OCI-LY3 (cell line): ENCODE results near the gene FAM107B.

Experiments used
- CTCF ChIP-seq: fragments of 200-600, 300-600 bp; sonication (generic); IDR thresholded peaks from 2 replicates; pipeline ENCODE4 v1.5.1; 2014; ENCODE audit warnings: antibody characterized with exemption, low read length, low read depth
- EZH2phosphoT487 ChIP-seq: fragments of 200-600 bp; shearing (Covaris generic); IDR thresholded peaks from 2 replicates; pipeline ENCODE4 v1.6.1; 2018; ENCODE audit warnings: antibody characterized with exemption, mixed run types, low read depth

DNA sequence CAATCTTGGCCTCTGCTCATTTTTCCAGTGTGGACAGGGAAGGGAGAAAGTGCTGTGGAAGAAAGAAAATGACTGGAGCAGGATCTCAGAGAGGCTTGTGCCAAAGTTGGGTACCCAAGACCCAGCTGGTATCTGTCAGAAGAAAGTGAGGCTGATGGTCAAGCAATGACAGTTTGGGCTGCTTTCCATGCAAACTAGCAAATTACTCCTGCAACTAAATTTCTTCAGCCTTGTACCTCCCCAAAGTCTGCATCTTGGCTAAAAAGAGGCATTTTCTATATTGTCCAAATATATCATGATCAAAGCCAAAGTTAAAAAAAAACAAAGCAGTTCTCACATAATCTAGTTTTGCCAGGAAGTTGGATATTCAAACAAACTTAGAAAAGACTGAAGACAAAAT, 235.5 kb downstream of the FAM107B start:
- TF ChIP-seq CTCF (no peak), EZH2phosphoT487 (no peak)
